GM21529 (cell line): ENCODE measurements around the gene CHL1.

ENCODE experiments used
- ATAC-seq: cut with Tn5 transposase; IDR thresholded peaks from one replicate; pipeline ENCODE4 v1.9.1; 2021; ENCODE audit not compliant: unreplicated experiment

CHL1 gene

GRCh38 chr3:279325-279724, 82.8 kb downstream of the CHL1 start:
- ATAC-seq = no peak

DNA sequence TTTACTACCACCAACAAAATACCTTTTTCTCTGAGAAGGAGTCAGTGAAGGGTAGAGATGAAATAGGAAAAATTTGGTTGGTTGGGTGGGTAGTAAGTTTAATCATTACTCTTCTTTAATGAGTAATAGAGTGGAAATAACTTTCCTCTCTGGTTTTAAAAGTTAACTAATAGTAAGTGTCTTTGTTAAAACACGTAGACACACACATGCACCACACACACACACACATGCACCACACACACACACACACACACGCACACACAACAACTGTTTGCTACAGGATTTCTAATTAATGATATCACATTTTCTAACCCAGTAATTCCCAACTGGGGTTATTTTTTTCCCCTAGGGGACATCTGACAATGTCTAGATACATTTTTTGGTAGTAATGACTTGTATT, 84.1 kb downstream of the CHL1 start:
- ATAC-seq = no peak

- ATAC-seq = no peak
These were observed 87.8 kb downstream of the CHL1 start for GRCh38 chr3:284322-284721.

GRCh38 chr3:288417-288816, 91.9 kb downstream of the CHL1 start:
- no peak for ATAC-seq

DNA sequence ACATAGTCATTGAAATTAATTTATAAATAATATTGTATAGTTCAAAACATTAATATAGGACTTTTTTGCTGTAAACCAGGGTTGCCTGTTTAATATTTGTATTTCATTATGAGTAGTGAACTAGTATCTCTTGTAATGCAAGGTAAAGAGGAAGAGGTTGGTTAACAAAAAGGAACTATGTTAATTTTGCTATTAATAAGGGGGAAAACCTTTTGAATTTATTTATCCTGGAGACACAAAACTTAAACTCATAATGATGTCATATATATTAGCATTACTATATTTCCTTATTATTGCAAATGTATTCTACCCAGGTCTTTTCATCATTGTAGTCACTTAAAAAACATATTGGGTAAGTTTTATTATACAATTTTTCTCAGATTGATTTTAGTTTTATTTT, 94.5 kb downstream of the CHL1 start:
- no peak for ATAC-seq

DNA sequence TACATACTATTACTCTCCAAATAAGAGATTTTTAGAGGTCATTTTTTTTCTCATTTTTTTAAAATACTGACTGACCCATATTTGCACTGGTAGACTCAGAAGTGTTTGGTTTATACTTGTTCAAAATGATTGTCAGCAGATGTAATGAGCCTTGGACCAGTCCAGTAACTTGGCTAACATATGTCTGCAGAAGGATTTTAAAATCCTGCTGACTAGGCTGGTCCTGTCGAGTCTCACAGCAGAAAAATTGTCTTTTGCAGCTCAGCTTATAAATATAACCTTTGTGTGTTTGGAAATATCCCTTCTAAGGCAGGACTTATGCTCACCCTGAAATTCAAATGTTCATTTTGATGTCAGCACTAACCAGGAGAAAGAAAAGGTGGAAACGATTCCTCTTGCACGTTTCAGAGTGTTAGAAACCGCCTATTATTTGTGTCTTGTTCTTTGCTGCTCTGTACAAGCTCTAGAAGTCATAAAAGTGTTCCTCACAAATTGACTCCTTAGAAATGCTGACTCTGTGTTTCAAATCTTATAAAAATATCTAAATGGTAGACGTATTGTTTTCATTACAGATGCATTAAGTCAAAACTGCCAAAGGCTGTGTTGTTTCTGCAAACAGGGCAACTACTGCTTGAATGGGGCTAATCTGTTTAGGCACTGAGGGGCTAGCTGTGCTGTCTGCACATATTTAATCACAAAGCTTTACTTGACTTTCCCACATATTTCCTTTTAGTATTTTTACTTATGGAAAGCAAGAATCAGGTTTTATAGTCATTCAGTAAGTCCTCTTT, 95.3 kb downstream of the CHL1 start:
- ATAC-seq = no peak

- ATAC-seq = no peak
These were observed 97.5 kb downstream of the CHL1 start for GRCh38 chr3:294096-294495.

- no peak for ATAC-seq
These were observed 98.0 kb downstream of the CHL1 start for GRCh38 chr3:294581-294980.

GRCh38 chr3:295166-295565, 98.6 kb downstream of the CHL1 start:
- ATAC-seq = no peak

- no peak for ATAC-seq
These were observed 101.0 kb downstream of the CHL1 start for GRCh38 chr3:297585-297984.

- ATAC-seq = no peak
These were observed 103.2 kb downstream of the CHL1 start for GRCh38 chr3:299590-300301.

DNA sequence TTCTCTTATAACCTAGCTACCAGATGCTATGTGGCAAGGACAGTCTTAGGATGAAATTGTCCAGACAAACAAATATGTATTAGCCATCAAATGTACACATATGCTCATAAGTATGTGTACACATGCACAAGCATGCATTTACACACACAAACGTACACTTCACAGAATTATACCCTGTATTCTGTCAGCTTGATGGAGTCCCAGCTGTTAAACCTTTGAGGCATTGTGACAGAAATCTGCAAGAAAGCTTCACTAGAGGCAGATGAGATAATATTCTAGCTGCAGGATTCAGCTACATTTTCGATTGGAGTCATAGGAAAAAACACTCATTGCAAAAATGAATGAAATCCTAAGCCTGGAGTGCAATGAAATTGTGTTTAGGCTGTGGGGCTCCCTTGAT, 110.6 kb downstream of the CHL1 start:
- ATAC-seq = no peak

DNA sequence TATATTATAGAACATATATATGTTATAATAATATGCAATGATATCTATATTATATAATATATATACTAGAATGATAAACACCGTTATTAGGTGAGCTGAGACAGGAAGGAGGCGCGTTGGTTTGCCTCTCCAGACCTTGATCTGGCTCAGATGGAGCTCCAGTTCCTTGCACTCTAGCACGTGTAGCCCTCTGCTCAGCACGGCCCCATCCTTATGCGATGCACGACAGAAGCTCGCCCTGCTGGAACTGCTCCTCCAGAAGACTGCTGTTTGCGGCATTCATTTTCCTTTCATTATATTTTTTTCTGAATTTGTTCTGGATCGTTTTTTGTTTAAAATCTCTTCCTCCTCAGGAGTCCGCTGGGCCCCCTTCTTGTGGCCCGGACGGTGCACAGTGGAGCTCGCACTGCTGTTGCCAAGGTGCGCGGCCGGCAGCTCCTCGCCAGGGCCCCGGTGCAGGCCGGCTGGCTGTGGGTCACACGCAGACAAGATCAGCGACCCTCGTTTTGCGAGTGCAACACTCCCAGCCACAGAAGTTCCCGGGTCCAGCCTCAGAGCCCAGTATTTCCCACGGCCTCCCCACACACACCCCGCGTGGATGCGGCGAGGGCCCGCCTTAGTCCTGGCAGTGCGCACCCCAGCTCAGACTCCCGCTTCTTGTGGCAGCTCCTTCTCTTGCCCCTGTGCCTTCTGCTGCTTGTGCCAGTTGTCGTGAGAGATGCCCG, 112.2 kb downstream of the CHL1 start:
- no peak for ATAC-seq

- ATAC-seq = no peak
These were observed 115.7 kb downstream of the CHL1 start for GRCh38 chr3:312160-312733.

GRCh38 chr3:312911-313310, 116.3 kb downstream of the CHL1 start:
- ATAC-seq = no peak

- ATAC-seq = no peak
These were observed 120.4 kb downstream of the CHL1 start for GRCh38 chr3:317012-317411.

DNA sequence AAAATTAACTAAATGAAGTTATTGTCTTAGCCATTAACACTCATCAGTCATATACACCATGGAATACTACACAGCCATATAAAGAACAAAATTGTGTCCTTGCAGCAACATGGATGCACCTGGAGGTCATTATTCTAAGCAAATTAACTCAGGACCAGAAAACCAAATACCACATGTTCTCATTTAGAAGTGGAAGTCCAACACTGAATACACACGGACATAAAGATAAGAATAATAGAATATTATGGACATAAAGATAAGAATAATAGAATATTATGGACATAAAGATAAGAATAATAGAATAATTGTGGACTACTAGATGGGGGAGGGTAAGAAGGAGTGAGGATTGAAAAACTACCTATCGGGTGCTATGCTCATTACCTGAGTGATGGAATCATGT, 122.3 kb downstream of the CHL1 start:
- ATAC-seq = no peak

DNA sequence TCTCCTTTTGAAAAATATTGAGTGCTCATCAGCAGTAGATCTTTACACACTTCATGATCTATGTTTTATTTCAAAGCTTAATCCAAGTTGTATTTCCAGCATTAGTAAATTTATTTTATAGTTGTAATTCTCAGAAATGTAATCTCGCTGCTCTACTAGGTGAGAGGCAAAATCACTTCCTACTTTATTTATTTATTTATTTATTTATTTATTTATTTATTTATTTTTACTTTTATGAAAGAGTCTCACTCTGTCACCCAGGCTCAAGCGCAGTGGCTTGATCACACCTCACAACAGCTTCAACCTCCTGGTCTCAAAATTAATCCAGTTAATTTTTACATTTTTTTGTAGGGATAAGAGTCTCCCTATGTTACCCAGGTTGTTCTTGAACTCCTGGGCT, 127.9 kb downstream of the CHL1 start:
- ATAC-seq = no peak

- ATAC-seq = no peak
These were observed 128.9 kb downstream of the CHL1 start for GRCh38 chr3:325495-325894.

GRCh38 chr3:330494-331115, 134.0 kb downstream of the CHL1 start:
- ATAC-seq = no peak

GRCh38 chr3:331881-332280, 135.3 kb downstream of the CHL1 start:
- no peak for ATAC-seq
